Left lung (tissue), 10 donors: ENCODE data around the gene NPAS2. TPM values are rescaled to one million over a fixed set of nuclear protein-coding genes. Genes with fewer than 3 reads are reported as not detected.

ENCODE experiments used
- ATAC-seq: fragments of 200-7000 bp; cut with Tn5 transposase; one replicate; pipeline ENCODE4 v1.9.1; 2020; ENCODE audit warnings: moderate library complexity
- DNase-seq, 4 donors: peaks; one replicate each; pipeline ENCODE4 v3.0.0-alpha.2; 2013 to 2020
- H3K27ac ChIP-seq, 2 donors: fragments of 200-600 bp; sonication (generic) in 1 of 2; one replicate each; pipeline versions ENCODE4 v1.5.0 to v1.8.0; 2020 to 2021
- H3K27me3 ChIP-seq, 2 donors: fragments of 200-600 bp; sonication (generic) in 1 of 2; one replicate each; pipeline versions ENCODE4 v1.5.0 to v1.8.0; 2020 to 2021
- H3K36me3 ChIP-seq, 2 donors: fragments of 200-600 bp; sonication (generic) in 1 of 2; one replicate each; pipeline versions ENCODE4 v1.5.0 to v1.8.0; 2020 to 2021
- H3K4me1 ChIP-seq, 2 donors: fragments of 200-600 bp; one replicate each; pipeline ENCODE4 v1.8.0; 2021
- H3K4me3 ChIP-seq, 2 donors: fragments of 200-600 bp; sonication (generic) in 1 of 2; one replicate each; pipeline versions ENCODE4 v1.5.0 to v1.8.0; 2020 to 2021; ENCODE audit warnings: mild to moderate bottlenecking in 1 of 2
- H3K9me3 ChIP-seq, 2 donors: fragments of 200-600 bp; sonication (generic) in 1 of 2; one replicate each; pipeline versions ENCODE4 v1.5.0 to v1.8.0; 2020 to 2021
- intact Hi-C, 2 donors: fragments of 100-400 bp; cut with DNase I; formaldehyde crosslinking; loops; one replicate each; pipeline versions ENCODE4 v1.11.2 to v1.14.2; 2022
- polyA plus RNA-seq, 6 donors: library from polyadenylated mRNA; unstranded; fragments of 120-200 nt; gene quantifications; one replicate each; pipeline ENCODE4 v1.2.1, GENCODE V29; 2013; ENCODE audit not compliant: insufficient read length in 6 of 6
- total RNA-seq, 2 donors: library from RNA; stranded (reverse); fragmentation: NEBNext Ultra II Directional; extraction: Animal tissue kit (Norgen Biotek cat#: 25700); gene quantifications; one replicate each; pipeline ENCODE4 v1.2.1, GENCODE V29; 2021
- TF ChIP-seq, protein P1 (sequence below), 2 donors: fragments of 200-600 bp; sonication (generic) in 1 of 2; IDR thresholded peaks; one replicate each; pipeline versions ENCODE4 v1.5.0 to v1.8.0; 2021; ENCODE audit warnings: antibody characterized with exemption in 2 of 2
- donor health status: DM: no; HTN: yes; CAD: no.
- donor health status: DM: no; HTN: no; CAD: no.

NPAS2 gene
- total and polyA plus RNA-seq, 8 donors: 18.8 to 40.2 (median 35.0) TPM

GRCh38 chr2:100910111-100910510, 90.2 kb downstream of the NPAS2 start:
- H3K27ac ChIP-seq: no peak overlapping the region
- H3K9me3 ChIP-seq: no peaks in the 10 kb centered on the region
- TF ChIP-seq, protein P1, sequence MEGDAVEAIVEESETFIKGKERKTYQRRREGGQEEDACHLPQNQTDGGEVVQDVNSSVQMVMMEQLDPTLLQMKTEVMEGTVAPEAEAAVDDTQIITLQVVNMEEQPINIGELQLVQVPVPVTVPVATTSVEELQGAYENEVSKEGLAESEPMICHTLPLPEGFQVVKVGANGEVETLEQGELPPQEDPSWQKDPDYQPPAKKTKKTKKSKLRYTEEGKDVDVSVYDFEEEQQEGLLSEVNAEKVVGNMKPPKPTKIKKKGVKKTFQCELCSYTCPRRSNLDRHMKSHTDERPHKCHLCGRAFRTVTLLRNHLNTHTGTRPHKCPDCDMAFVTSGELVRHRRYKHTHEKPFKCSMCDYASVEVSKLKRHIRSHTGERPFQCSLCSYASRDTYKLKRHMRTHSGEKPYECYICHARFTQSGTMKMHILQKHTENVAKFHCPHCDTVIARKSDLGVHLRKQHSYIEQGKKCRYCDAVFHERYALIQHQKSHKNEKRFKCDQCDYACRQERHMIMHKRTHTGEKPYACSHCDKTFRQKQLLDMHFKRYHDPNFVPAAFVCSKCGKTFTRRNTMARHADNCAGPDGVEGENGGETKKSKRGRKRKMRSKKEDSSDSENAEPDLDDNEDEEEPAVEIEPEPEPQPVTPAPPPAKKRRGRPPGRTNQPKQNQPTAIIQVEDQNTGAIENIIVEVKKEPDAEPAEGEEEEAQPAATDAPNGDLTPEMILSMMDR (IDR thresholded peaks at IDR 0.05): no peak

GRCh38 chr2:100919316-100919715, 99.4 kb downstream of the NPAS2 start:
- Histone ChIP-seq H3K36me3 (no peaks in the 10 kb centered on the region), H3K27ac (no peak overlapping the region), H3K4me1 (peaks cover 3 to 6% of the 10 kb centered on the region in 2 donors), H3K4me3 (no peak overlapping the region), H3K9me3 (no peaks in the 10 kb centered on the region), H3K27me3 (no peaks in the 10 kb centered on the region)
- intact Hi-C loops: no loop called here
- DNase-seq (no peak), ATAC-seq (no peak)
- TF ChIP-seq, protein P1 (IDR thresholded peaks at IDR 0.05): no peak

More at GRCh38 chr2:100910111-100910510, 90.2 kb downstream of the NPAS2 start:
- intact Hi-C loops: no loop called here
- ATAC-seq: no peak
- H3K4me3 ChIP-seq: no peak overlapping the region
- no peaks in the 10 kb centered on the region for H3K36me3 ChIP-seq
- H3K27me3 ChIP-seq: no peaks in the 10 kb centered on the region
- DNase-seq: no peak
- no peaks in the 10 kb centered on the region for H3K4me1 ChIP-seq

GRCh38 chr2:100921685-100922161, 101.8 kb downstream of the NPAS2 start:
- ATAC-seq (no peak), DNase-seq (no peak)
- TF ChIP-seq, protein P1 (IDR thresholded peaks at IDR 0.05): no peak
- no peaks in the 10 kb centered on the region for H3K9me3 ChIP-seq
- intact Hi-C loops: no loop called here
- H3K36me3 ChIP-seq: peaks cover 0 to 8% of the 10 kb centered on the region in 2 donors
- no peak overlapping the region for H3K4me3 ChIP-seq
- H3K27me3 ChIP-seq: no peaks in the 10 kb centered on the region
- H3K27ac ChIP-seq: no peak overlapping the region
- peaks cover 5 to 6% of the 10 kb centered on the region in 2 donors for H3K4me1 ChIP-seq

- Histone ChIP-seq H3K36me3 (peaks cover 0 to 8% of the 10 kb centered on the region in 2 donors), H3K27ac (peak overlapping the region in 1 of 2 donors; percentile 89), H3K9me3 (no peaks in the 10 kb centered on the region), H3K4me1 (peaks cover 5 to 6% of the 10 kb centered on the region in 2 donors), H3K4me3 (no peak overlapping the region), H3K27me3 (no peaks in the 10 kb centered on the region)
- ATAC-seq (peak; percentile 17), DNase-seq (peak in 1 of 4 donors; percentile 70)
- intact Hi-C loops: no loop called here
- TF ChIP-seq, protein P1 (IDR thresholded peaks at IDR 0.05): no peak
Observed at GRCh38 chr2:100923461-100924060, 103.6 kb downstream of the NPAS2 start.

- Histone ChIP-seq H3K9me3 (no peaks in the 10 kb centered on the region), H3K27me3 (no peaks in the 10 kb centered on the region), H3K27ac (peak overlapping the region; percentile 68 to 89), H3K4me1 (peaks cover 5 to 6% of the 10 kb centered on the region in 2 donors), H3K36me3 (peaks cover 0 to 8% of the 10 kb centered on the region in 2 donors), H3K4me3 (no peak overlapping the region)
- intact Hi-C loops: no loop called here
- TF ChIP-seq, protein P1 (IDR thresholded peaks at IDR 0.05): no peak
- DNase-seq: no peak
- peak; percentile 35 for ATAC-seq
Observed at GRCh38 chr2:100924122-100924519, 104.2 kb downstream of the NPAS2 start.
